ENCODE data around the gene SLC17A9. TPM values are rescaled to one million over a fixed set of nuclear protein-coding genes. Genes with fewer than 3 reads are reported as not detected.
A peak's percentile ranks its signal among the peaks of the same experiment; 100 is the strongest.

Gene SLC17A9
- total RNA-seq (8.9 TPM), polyA plus RNA-seq (3.2 TPM)

- 11% methylated on average over 37 of the region's 37 CpGs for WGBS
These were observed at the start of gene SLC17A9 for GRCh38 chr20:62952373-62952967. TSS of gene SLC17A9 (plus strand) at chr20:62952709. CDS start at chr20:62952831, 122 bp downstream.

GRCh38 chr20:62902926-62903615 is 49.4 kb upstream of the SLC17A9 start:
- DNase-seq (ENCODE audit: extremely low spot score) = no peak
- H3K36me3 ChIP-seq (ENCODE audit: insufficient read depth) = peaks cover 6% of the 10 kb centered on the region
- no peak overlapping the region for H3K4me3 ChIP-seq (ENCODE audit: low read depth, low read length)
- WGBS = 63% methylated on average over 7 of the region's 7 CpGs
- H3K27ac ChIP-seq (ENCODE audit: low read depth) = no peak overlapping the region
- H3K4me1 ChIP-seq (ENCODE audit: insufficient read depth) = no peaks in the 10 kb centered on the region

More at GRCh38 chr20:62952373-62952967, at the start of gene SLC17A9:
- no peak for DNase-seq (ENCODE audit: extremely low spot score)
- Histone ChIP-seq H3K4me3 (ENCODE audit: low read depth, low read length) (peak within 1 kb of the TSS; percentile 24), H3K4me1 (ENCODE audit: insufficient read depth) (no peaks in the 10 kb centered on the region), H3K27ac (ENCODE audit: low read depth) (peak within 1 kb of the TSS; percentile 83), H3K36me3 (ENCODE audit: insufficient read depth) (no peaks in the 10 kb centered on the region)

- Histone ChIP-seq H3K4me3 (ENCODE audit: low read depth, low read length) (no peak overlapping the region), H3K36me3 (ENCODE audit: insufficient read depth) (peaks cover 6% of the 10 kb centered on the region), H3K27ac (ENCODE audit: low read depth) (no peak overlapping the region), H3K4me1 (ENCODE audit: insufficient read depth) (no peaks in the 10 kb centered on the region)
- no peak for DNase-seq (ENCODE audit: extremely low spot score)
- WGBS = 89% methylated on average over 17 of the region's 17 CpGs
These were observed 46.9 kb upstream of the SLC17A9 start for GRCh38 chr20:62905536-62906117.

GRCh38 chr20:62906209-62906608 is 46.3 kb upstream of the SLC17A9 start:
- WGBS = 93% methylated on average over 16 of the region's 16 CpGs

GRCh38 chr20:62906647-62907375 is 45.7 kb upstream of the SLC17A9 start:
- no peak for DNase-seq (ENCODE audit: extremely low spot score)
- Histone ChIP-seq H3K4me3 (ENCODE audit: low read depth, low read length) (no peak overlapping the region), H3K36me3 (ENCODE audit: insufficient read depth) (peaks cover 10% of the 10 kb centered on the region), H3K4me1 (ENCODE audit: insufficient read depth) (no peaks in the 10 kb centered on the region), H3K27ac (ENCODE audit: low read depth) (no peak overlapping the region)
- 88% methylated on average over 31 of the region's 31 CpGs for WGBS

More at GRCh38 chr20:62906209-62906608, 46.3 kb upstream of the SLC17A9 start:
- Histone ChIP-seq H3K36me3 (ENCODE audit: insufficient read depth) (peaks cover 10% of the 10 kb centered on the region), H3K27ac (ENCODE audit: low read depth) (no peak overlapping the region), H3K4me1 (ENCODE audit: insufficient read depth) (no peaks in the 10 kb centered on the region), H3K4me3 (ENCODE audit: low read depth, low read length) (no peak overlapping the region)
- DNase-seq (ENCODE audit: extremely low spot score) = no peak

- no peak overlapping the region for H3K27ac ChIP-seq (ENCODE audit: low read depth)
- H3K4me1 ChIP-seq (ENCODE audit: insufficient read depth) = no peaks in the 10 kb centered on the region
- DNase-seq (ENCODE audit: extremely low spot score) = no peak
- H3K4me3 ChIP-seq (ENCODE audit: low read depth, low read length) = no peak overlapping the region
- peaks cover 10% of the 10 kb centered on the region for H3K36me3 ChIP-seq (ENCODE audit: insufficient read depth)
- WGBS = 66% methylated on average over 16 of the region's 16 CpGs
These were observed 44.9 kb upstream of the SLC17A9 start for GRCh38 chr20:62907384-62908317.

GRCh38 chr20:62908971-62909791 is 43.3 kb upstream of the SLC17A9 start:
- H3K36me3 ChIP-seq (ENCODE audit: insufficient read depth) = peaks cover 10% of the 10 kb centered on the region
- no peak overlapping the region for H3K4me3 ChIP-seq (ENCODE audit: low read depth, low read length)
- 87% methylated on average over 18 of the region's 18 CpGs for WGBS
- H3K4me1 ChIP-seq (ENCODE audit: insufficient read depth) = no peaks in the 10 kb centered on the region
- no peak overlapping the region for H3K27ac ChIP-seq (ENCODE audit: low read depth)
- no peak for DNase-seq (ENCODE audit: extremely low spot score)

GRCh38 chr20:62910217-62910766 is 42.2 kb upstream of the SLC17A9 start:
- no peak for DNase-seq (ENCODE audit: extremely low spot score)
- 89% methylated on average over 11 of the region's 11 CpGs for WGBS
- Histone ChIP-seq H3K36me3 (ENCODE audit: insufficient read depth) (peaks cover 10% of the 10 kb centered on the region), H3K4me3 (ENCODE audit: low read depth, low read length) (no peak overlapping the region), H3K27ac (ENCODE audit: low read depth) (no peak overlapping the region), H3K4me1 (ENCODE audit: insufficient read depth) (peaks cover 3% of the 10 kb centered on the region)

GRCh38 chr20:62910777-62911497 is 41.6 kb upstream of the SLC17A9 start:
- no peak for DNase-seq (ENCODE audit: extremely low spot score)
- Histone ChIP-seq H3K27ac (ENCODE audit: low read depth) (no peak overlapping the region), H3K4me1 (ENCODE audit: insufficient read depth) (peaks cover 3% of the 10 kb centered on the region), H3K4me3 (ENCODE audit: low read depth, low read length) (no peak overlapping the region), H3K36me3 (ENCODE audit: insufficient read depth) (peaks cover 10% of the 10 kb centered on the region)
- WGBS = 94% methylated on average over 45 of the region's 45 CpGs

GRCh38 chr20:62911701-62912280 is 40.7 kb upstream of the SLC17A9 start:
- DNase-seq (ENCODE audit: extremely low spot score) = no peak
- WGBS = 80% methylated on average over 10 of the region's 10 CpGs
- Histone ChIP-seq H3K4me1 (ENCODE audit: insufficient read depth) (peaks cover 3% of the 10 kb centered on the region), H3K4me3 (ENCODE audit: low read depth, low read length) (no peak overlapping the region), H3K27ac (ENCODE audit: low read depth) (no peak overlapping the region), H3K36me3 (ENCODE audit: insufficient read depth) (peaks cover 7% of the 10 kb centered on the region)

GRCh38 chr20:62913043-62913630 is 39.4 kb upstream of the SLC17A9 start:
- peaks cover 5% of the 10 kb centered on the region for H3K4me1 ChIP-seq (ENCODE audit: insufficient read depth)
- no peak overlapping the region for H3K4me3 ChIP-seq (ENCODE audit: low read depth, low read length)
- DNase-seq (ENCODE audit: extremely low spot score) = no peak
- WGBS = 80% methylated on average over 7 of the region's 7 CpGs
- H3K27ac ChIP-seq (ENCODE audit: low read depth) = no peak overlapping the region
- H3K36me3 ChIP-seq (ENCODE audit: insufficient read depth) = peaks cover 5% of the 10 kb centered on the region
